Esophagus squamous epithelium (tissue), 5 donors: ENCODE measurements around the gene NUDT22. TPM values are rescaled to one million over a fixed set of nuclear protein-coding genes. Genes with fewer than 3 reads are reported as not detected.

ENCODE experiments used
- DNase-seq: peaks from one replicate; lab custom pipeline; 2025; lab: John Stamatoyannopoulos, UW
- H3K27ac ChIP-seq, 4 donors: fragments of 200-600 bp; sonication (generic); one replicate each; pipeline ENCODE4 v1.5.1; 2016 to 2019; ENCODE audit warnings: mild to moderate bottlenecking in 1 of 4
- H3K27me3 ChIP-seq, 4 donors: fragments of 200-600 bp; sonication (generic); 1 replicate in 3 of 4; 2 replicates in 1 of 4; pipeline versions ENCODE4 v1.5.1 to v1.6.0; 2017 to 2021; ENCODE audit warnings: antibody characterized with exemption in 1 of 4
- H3K36me3 ChIP-seq, 3 donors: fragments of 200-600 bp; sonication (generic); one replicate each; pipeline ENCODE4 v1.5.1; 2016 to 2019
- H3K4me1 ChIP-seq, 3 donors: fragments of 200-600 bp; sonication (generic); one replicate each; pipeline ENCODE4 v1.5.1; 2017 to 2019
- H3K4me3 ChIP-seq, 4 donors: fragments of 200-600 bp; sonication (generic); 1 replicate in 3 of 4; 2 replicates in 1 of 4; pipeline ENCODE4 v1.5.1; 2016 to 2019; ENCODE audit warnings: mild to moderate bottlenecking in 2 of 4, moderate library complexity in 1 of 4
- H3K9me3 ChIP-seq, 3 donors: fragments of 200-600 bp; sonication (generic); one replicate each; pipeline ENCODE4 v1.5.1; 2016 to 2019
- CTCF ChIP-seq, 6 experiments: fragments of 450-650 bp in 4 of 6; fragments of 200-600 bp in 2 of 6; sonication (generic) in 2 of 6; IDR thresholded peaks; one replicate each; pipeline ENCODE4 v1.5.1; 2016 to 2019; ENCODE audit warnings: antibody characterized with exemption in 6 of 6, mild to moderate bottlenecking in 4 of 6, moderate library complexity in 4 of 6
- POLR2A ChIP-seq, 4 donors: fragments of 450-650 bp; IDR thresholded peaks; one replicate each; pipeline ENCODE4 v1.6.1; 2017; ENCODE audit warnings: antibody characterized with exemption in 4 of 4, mild to moderate bottlenecking in 4 of 4, moderate library complexity in 3 of 4
- WGBS, 2 donors: methylation state at CpG; one replicate each; pipeline ENCODE4 v1.1.5; 2018; 5-methylcytosine and 5-hydroxymethylcytosine counted together
- intact Hi-C: fragments of 100-400 bp; cut with DNase I; formaldehyde crosslinking; loops from one replicate; pipeline ENCODE4 v1.15.0; 2022
- total RNA-seq, 4 donors: library from RNA; depleted of rRNA; stranded (reverse); fragments of >200 nt; gene quantifications; one replicate each; pipeline ENCODE4 v1.1.0, GENCODE V29; 2016
- donor health status: DM: yes; HTN: yes; CAD: no.

NUDT22 gene
- total RNA-seq, 4 donors from 2014 or later, result 44.0 to 60.1 (median 50.7) TPM

DNA sequence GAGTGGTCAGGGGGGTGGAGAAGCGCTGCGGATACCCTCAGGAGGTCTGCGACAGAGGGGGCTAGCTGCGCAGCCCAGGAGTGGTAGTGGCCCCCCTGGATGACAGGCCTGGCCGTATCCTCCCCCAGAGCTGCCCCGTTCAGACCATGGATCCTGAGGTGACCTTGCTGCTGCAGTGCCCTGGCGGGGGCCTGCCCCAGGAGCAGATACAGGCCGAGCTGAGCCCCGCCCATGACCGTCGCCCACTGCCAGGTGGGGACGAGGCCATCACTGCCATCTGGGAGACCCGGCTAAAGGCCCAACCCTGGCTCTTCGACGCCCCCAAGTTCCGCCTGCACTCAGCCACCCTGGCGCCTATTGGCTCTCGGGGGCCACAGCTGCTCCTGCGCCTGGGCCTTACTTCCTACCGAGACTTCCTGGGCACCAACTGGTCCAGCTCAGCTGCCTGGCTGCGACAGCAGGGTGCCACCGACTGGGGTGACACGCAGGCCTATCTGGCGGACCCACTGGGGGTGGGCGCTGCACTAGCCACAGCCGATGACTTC, 505 bp downstream of the NUDT22 start:
- peak overlapping the region; percentile 60 to 91 (median 84) for H3K4me3 ChIP-seq
- intact Hi-C loops, result no loop called here
- peaks cover 0 to 12% (median 0%) of the 10 kb centered on the region in 3 donors for H3K36me3 ChIP-seq
- no peaks in the 10 kb centered on the region for H3K9me3 ChIP-seq
- no peak for DNase-seq
- no peaks in the 10 kb centered on the region for H3K27me3 ChIP-seq
- WGBS, 2 donors, result 40% methylated on average over 1 of the region's 26 CpGs; no CpG with 5 or more reads in 1 of the 2 donors
- H3K4me1 ChIP-seq, result peaks cover 26 to 88% (median 39%) of the 10 kb centered on the region in 3 donors
- peak overlapping the region; percentile 90 to 97 (median 93) for H3K27ac ChIP-seq
- no peak for TF ChIP-seq CTCF (IDR thresholded peaks at IDR 0.05)
- TF ChIP-seq POLR2A (IDR thresholded peaks at IDR 0.05), result peak in 2 of 4 donors; percentile 9 to 17

DNA sequence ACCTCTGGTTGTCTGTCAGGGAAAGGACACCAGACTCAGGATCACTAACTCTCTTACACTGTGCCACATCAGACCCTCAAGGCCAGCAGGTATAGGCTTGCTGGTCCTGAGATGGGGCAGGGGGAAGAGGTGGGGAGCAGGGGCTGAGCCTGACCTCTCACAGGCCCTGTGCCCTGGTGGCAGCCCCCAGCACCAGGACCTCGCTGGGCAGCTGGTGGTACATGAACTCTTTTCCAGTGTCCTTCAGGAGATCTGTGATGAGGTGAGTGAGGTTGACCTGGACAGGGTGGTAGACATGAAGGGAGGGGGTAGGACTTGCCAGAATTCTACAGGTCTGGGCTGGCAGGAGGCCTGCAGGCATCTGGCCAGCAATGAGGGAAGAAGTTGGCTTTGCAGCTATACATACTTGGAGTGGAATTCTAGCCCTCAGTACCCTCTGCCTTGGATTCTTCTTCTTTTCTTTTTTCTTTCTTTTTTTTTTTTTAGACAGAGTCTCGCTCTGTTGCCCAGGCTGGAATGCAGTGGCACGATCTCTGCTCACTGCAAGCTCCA, 1.4 kb downstream of the NUDT22 start:
- 35% methylated on average over 2 of the region's 3 CpGs for WGBS, 2 donors
- no peaks in the 10 kb centered on the region for H3K27me3 ChIP-seq
- TF ChIP-seq POLR2A (IDR thresholded peaks at IDR 0.05) (no peak), CTCF (IDR thresholded peaks at IDR 0.05) (no peak)
- no peak for DNase-seq
- intact Hi-C loops, result no loop called here
- H3K36me3 ChIP-seq, result peaks cover 0 to 10% (median 0%) of the 10 kb centered on the region in 3 donors
- peaks cover 26 to 95% (median 44%) of the 10 kb centered on the region in 3 donors for H3K4me1 ChIP-seq
- peak overlapping the region; percentile 90 to 97 (median 93) for H3K27ac ChIP-seq
- H3K4me3 ChIP-seq, result peak overlapping the region; percentile 60 to 91 (median 84)
- H3K9me3 ChIP-seq, result no peaks in the 10 kb centered on the region

DNA sequence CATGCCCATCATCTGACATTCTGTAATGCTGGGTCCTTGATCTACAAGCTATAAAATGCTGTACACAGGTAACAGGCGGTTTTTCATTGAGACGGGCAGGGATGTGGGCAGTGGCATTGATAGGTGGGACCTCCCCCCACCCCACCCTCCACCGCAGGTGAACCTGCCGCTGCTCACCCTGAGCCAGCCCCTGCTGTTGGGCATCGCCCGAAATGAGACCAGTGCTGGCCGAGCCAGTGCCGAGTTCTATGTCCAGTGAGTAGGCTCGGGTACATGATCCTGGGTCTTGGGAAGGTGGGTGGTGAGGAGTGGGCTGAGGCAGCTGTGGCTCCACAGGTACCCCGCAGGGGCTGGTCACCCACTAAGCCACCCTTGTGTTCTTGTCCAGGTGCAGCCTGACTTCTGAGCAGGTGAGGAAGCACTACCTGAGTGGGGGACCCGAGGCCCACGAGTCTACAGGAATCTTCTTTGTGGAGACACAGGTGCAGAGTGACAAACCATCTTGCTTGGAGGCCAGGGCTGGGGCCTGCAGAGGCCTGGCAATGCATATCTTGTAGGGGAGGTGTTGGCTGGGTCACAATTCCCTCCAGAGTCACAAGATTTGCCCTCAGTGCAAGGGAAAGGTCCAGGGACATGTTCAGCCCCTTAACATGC, 3.1 kb downstream of the NUDT22 start:
- H3K36me3 ChIP-seq, result no peaks in the 10 kb centered on the region
- TF ChIP-seq POLR2A (IDR thresholded peaks at IDR 0.05) (no peak), CTCF (IDR thresholded peaks at IDR 0.05) (no peak)
- no peaks in the 10 kb centered on the region for H3K9me3 ChIP-seq
- H3K4me3 ChIP-seq, result peak overlapping the region in 1 of 4 donors; percentile 84
- H3K4me1 ChIP-seq, result peaks cover 32 to 95% (median 52%) of the 10 kb centered on the region in 3 donors
- DNase-seq, result no peak
- no peaks in the 10 kb centered on the region for H3K27me3 ChIP-seq
- peak overlapping the region; percentile 86 to 97 (median 94) for H3K27ac ChIP-seq
- 92 to 100% methylated on average over 1 to 2 of the region's 12 CpGs for WGBS, 2 donors
- intact Hi-C loops, result no loop called here

DNA sequence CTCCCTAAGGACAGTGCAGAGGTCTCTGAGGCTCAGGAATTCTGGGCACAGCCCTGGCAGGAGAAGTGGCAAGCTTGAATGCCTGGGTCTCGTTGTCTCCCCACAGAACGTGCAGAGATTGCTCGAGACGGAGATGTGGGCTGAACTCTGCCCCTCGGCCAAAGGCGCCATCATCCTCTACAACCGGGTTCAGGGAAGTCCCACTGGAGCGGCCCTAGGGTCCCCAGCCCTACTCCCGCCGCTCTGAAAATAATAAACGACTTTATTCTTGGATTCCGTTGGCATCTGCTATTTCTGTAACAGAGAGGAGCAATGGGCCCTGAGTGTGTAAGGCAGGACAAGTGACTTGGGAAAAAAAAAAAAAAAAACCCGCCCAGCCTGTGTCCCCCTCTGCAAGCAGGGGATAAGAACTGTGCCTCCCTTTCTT, 3.7 kb downstream of the NUDT22 start:
- no peak for DNase-seq
- 19 to 30% methylated on average over 5 to 11 of the region's 13 CpGs for WGBS, 2 donors
- H3K27ac ChIP-seq, result peak overlapping the region; percentile 86 to 97 (median 94)
- no peaks in the 10 kb centered on the region for H3K27me3 ChIP-seq
- H3K9me3 ChIP-seq, result no peaks in the 10 kb centered on the region
- peak overlapping the region; percentile 55 to 88 (median 82) for H3K4me3 ChIP-seq
- H3K36me3 ChIP-seq, result no peaks in the 10 kb centered on the region
- intact Hi-C loops, result no loop called here
- H3K4me1 ChIP-seq, result peaks cover 32 to 90% (median 51%) of the 10 kb centered on the region in 3 donors
- no peak for TF ChIP-seq CTCF (IDR thresholded peaks at IDR 0.05)
- TF ChIP-seq POLR2A (IDR thresholded peaks at IDR 0.05), result no peak
